Ovary (tissue), 3 donors: ENCODE measurements around the gene DOK6.

ENCODE experiments used
- EP300 ChIP-seq: sonication (generic); formaldehyde crosslinking; IDR thresholded peaks from one replicate; pipeline ENCODE4 v1.6.1; 2017; ENCODE audit warnings: antibody characterized with exemption
- POLR2A ChIP-seq: fragments of 450-650 bp; IDR thresholded peaks from one replicate; pipeline ENCODE4 v1.6.1; 2017; ENCODE audit warnings: antibody characterized with exemption, mild to moderate bottlenecking, moderate library complexity
- TF ChIP-seq, protein P1 (sequence below), 3 donors: fragments of 450-650 bp in 2 of 3; fragments of 200-600 bp in 1 of 3; IDR thresholded peaks; one replicate each; pipeline versions ENCODE4 v1.5.1 to v1.8.0; 2016 to 2022; ENCODE audit warnings: antibody characterized with exemption in 3 of 3, mild to moderate bottlenecking in 1 of 3
- donor health status: DM: no; HTN: no; CAD: no.

DNA sequence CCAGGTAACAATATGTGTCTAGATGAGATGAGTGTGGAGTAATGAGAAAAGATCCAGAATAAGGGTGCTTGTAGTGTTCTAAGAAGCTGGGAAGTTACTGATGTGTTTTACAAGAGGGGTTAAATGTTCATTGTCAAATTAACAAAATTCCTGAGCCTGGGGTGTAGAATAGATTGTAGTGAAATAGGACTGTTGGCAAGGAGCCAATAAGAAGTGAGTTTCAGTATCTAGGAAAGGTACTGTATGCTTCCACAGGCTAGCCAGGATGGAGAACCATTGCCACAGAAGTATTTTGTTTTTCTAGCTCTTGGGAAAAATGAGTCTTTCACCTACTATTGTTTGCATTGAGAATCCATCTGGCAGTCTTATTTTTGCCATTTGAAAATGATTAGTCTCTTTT, 10.5 kb downstream of the DOK6 start:
- TF ChIP-seq, protein P1, sequence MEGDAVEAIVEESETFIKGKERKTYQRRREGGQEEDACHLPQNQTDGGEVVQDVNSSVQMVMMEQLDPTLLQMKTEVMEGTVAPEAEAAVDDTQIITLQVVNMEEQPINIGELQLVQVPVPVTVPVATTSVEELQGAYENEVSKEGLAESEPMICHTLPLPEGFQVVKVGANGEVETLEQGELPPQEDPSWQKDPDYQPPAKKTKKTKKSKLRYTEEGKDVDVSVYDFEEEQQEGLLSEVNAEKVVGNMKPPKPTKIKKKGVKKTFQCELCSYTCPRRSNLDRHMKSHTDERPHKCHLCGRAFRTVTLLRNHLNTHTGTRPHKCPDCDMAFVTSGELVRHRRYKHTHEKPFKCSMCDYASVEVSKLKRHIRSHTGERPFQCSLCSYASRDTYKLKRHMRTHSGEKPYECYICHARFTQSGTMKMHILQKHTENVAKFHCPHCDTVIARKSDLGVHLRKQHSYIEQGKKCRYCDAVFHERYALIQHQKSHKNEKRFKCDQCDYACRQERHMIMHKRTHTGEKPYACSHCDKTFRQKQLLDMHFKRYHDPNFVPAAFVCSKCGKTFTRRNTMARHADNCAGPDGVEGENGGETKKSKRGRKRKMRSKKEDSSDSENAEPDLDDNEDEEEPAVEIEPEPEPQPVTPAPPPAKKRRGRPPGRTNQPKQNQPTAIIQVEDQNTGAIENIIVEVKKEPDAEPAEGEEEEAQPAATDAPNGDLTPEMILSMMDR (IDR thresholded peaks at IDR 0.05), result no peak
- TF ChIP-seq POLR2A (no peak), EP300 (no peak)
